Astrocyte (in vitro differentiated cells and primary cell): ENCODE data around the gene DSC1. TPM values are rescaled to one million over a fixed set of nuclear protein-coding genes. Genes with fewer than 3 reads are reported as not detected.

Source experiments
- DNase-seq: peaks from one replicate; pipeline ENCODE4 v3.0.0-alpha.2; 2010; ENCODE audit warnings: low read depth
- FAIRE-seq: peaks from 2 replicates; lab custom pipeline; 2011; peaks lifted over from hg19 to GRCh38; lab: Jason Lieb, UNC
- H2AFZ ChIP-seq: 2 replicates; pipeline ENCODE4 v1.6.0; 2012; ENCODE audit warnings: low read depth, low read length, inconsistent platforms
- H3K27ac ChIP-seq: 2 replicates; pipeline ENCODE4 v1.5.1; 2011; ENCODE audit warnings: low read depth, low read length, inconsistent platforms
- H3K27me3 ChIP-seq: 2 replicates; pipeline ENCODE4 v1.6.0; 2011; ENCODE audit warnings: low read length, inconsistent platforms; ENCODE audit not compliant: insufficient read depth
- H3K36me3 ChIP-seq: 2 replicates; pipeline ENCODE4 v1.5.1; 2011; ENCODE audit warnings: low read length, inconsistent platforms; ENCODE audit not compliant: insufficient read depth
- H3K4me1 ChIP-seq: 2 replicates; pipeline ENCODE4 v1.5.1; 2011; ENCODE audit warnings: low read length, inconsistent platforms; ENCODE audit not compliant: insufficient read depth
- H3K4me2 ChIP-seq: 2 replicates; pipeline ENCODE4 v1.6.0; 2012; ENCODE audit warnings: low read length, inconsistent platforms
- H3K4me3 ChIP-seq: 2 replicates; pipeline ENCODE4 v1.5.1; 2011; ENCODE audit warnings: low read depth, mild to moderate bottlenecking, low read length, inconsistent platforms; ENCODE audit not compliant: insufficient read depth
- H3K79me2 ChIP-seq: 2 replicates; pipeline ENCODE4 v1.6.0; 2012; ENCODE audit warnings: mild to moderate bottlenecking, low read length, inconsistent platforms; ENCODE audit not compliant: insufficient read depth
- H3K9ac ChIP-seq: 2 replicates; pipeline ENCODE4 v1.6.0; 2012; ENCODE audit warnings: mild to moderate bottlenecking, low read length, inconsistent platforms
- H3K9me3 ChIP-seq: 2 replicates; pipeline ENCODE4 v1.5.1; 2012; ENCODE audit warnings: low read depth, mild to moderate bottlenecking, low read length, inconsistent platforms; ENCODE audit not compliant: insufficient read depth
- H4K20me1 ChIP-seq: 2 replicates; pipeline ENCODE4 v1.6.0; 2012; ENCODE audit warnings: low read length, inconsistent platforms; ENCODE audit not compliant: insufficient read depth
- H3K27ac Mint-ChIP-seq: one replicate; pipeline ENCODE4 v1.8.0; 2021; ENCODE audit warnings: mild to moderate bottlenecking, mixed read lengths; ENCODE audit not compliant: unreplicated experiment
- H3K27me3 Mint-ChIP-seq: one replicate; pipeline ENCODE4 v1.8.0; 2021; ENCODE audit warnings: low read depth, mixed read lengths; ENCODE audit not compliant: unreplicated experiment
- H3K36me3 Mint-ChIP-seq: one replicate; pipeline ENCODE4 v1.8.0; 2021; ENCODE audit warnings: low read depth, mixed read lengths; ENCODE audit not compliant: unreplicated experiment
- H3K4me1 Mint-ChIP-seq: one replicate; pipeline ENCODE4 v1.8.0; 2021; ENCODE audit warnings: low read depth, mixed read lengths; ENCODE audit not compliant: unreplicated experiment
- H3K4me3 Mint-ChIP-seq: one replicate; pipeline ENCODE4 v1.8.0; 2021; ENCODE audit warnings: mild to moderate bottlenecking, moderate library complexity, mixed read lengths; ENCODE audit not compliant: unreplicated experiment
- H3K9me3 Mint-ChIP-seq: one replicate; pipeline ENCODE4 v1.8.0; 2021; ENCODE audit warnings: mild to moderate bottlenecking, mixed read lengths; ENCODE audit not compliant: unreplicated experiment
- CTCF ChIP-seq: IDR thresholded peaks from 2 replicates; pipeline ENCODE4 v1.5.1; 2011; ENCODE audit warnings: low read depth, mild to moderate bottlenecking, inconsistent platforms, low read length, moderate library complexity; ENCODE audit not compliant: insufficient read depth
- EZH2 ChIP-seq: IDR thresholded peaks from 2 replicates; pipeline ENCODE4 v1.6.1; 2012; ENCODE audit warnings: mild to moderate bottlenecking, low read length, inconsistent platforms; ENCODE audit not compliant: insufficient read depth
- total RNA-seq: library from RNA; stranded (reverse); gene quantifications from 2 replicates; pipeline ENCODE4 v1.2.1, GENCODE V29; 2021

Gene DSC1
- total RNA-seq, 1 donor from 2014 or later: 0.18 TPM

- Mint-ChIP-seq H3K4me3 (peak within 1 kb of the TSS; percentile 91), H3K4me1 (peaks cover 13% of the 10 kb centered on the region), H3K27me3 (no peaks in the 10 kb centered on the region), H3K9me3 (no peaks in the 10 kb centered on the region), H3K36me3 (no peaks in the 10 kb centered on the region), H3K27ac (peak within 1 kb of the TSS; percentile 84)
- peak within 1 kb of the TSS; percentile 61 for H3K9ac ChIP-seq
- no peaks in the 10 kb centered on the region for H3K36me3 ChIP-seq
- no peaks in the 10 kb centered on the region for H4K20me1 ChIP-seq
- H2AFZ ChIP-seq: peak within 1 kb of the TSS; percentile 62
- DNase-seq (no peak), FAIRE-seq (no peak)
- peak within 1 kb of the TSS; percentile 45 for H3K4me3 ChIP-seq
- no peaks in the 10 kb centered on the region for H3K9me3 ChIP-seq
- H3K4me1 ChIP-seq: peaks cover 4% of the 10 kb centered on the region
- H3K79me2 ChIP-seq: no peaks in the 10 kb centered on the region
- H3K4me2 ChIP-seq: peak within 1 kb of the TSS; percentile 91
- H3K27me3 ChIP-seq: peaks cover 7% of the 10 kb centered on the region
- H3K27ac ChIP-seq: no peak within 1 kb of the TSS
- no peak for TF ChIP-seq CTCF
- no peak for TF ChIP-seq EZH2
These were observed 60.5 kb downstream of the DSC1 start, which contains the start of gene DSC2 for GRCh38 chr18:31102025-31102684. TSS of gene DSC2 (minus strand) at chr18:31102421. CDS start at chr18:31101971, 450 bp downstream.

GRCh38 chr18:31101183-31102024 is 61.3 kb downstream of the DSC1 start:
- peak; percentile 19 for TF ChIP-seq EZH2
- TF ChIP-seq CTCF: no peak
- peaks cover 13% of the 10 kb centered on the region for H3K4me1 Mint-ChIP-seq
- Histone ChIP-seq H3K27ac (no peak overlapping the region), H3K4me3 (peak overlapping the region; percentile 45), H3K36me3 (no peaks in the 10 kb centered on the region), H3K79me2 (no peaks in the 10 kb centered on the region), H3K27me3 (peaks cover 7% of the 10 kb centered on the region), H4K20me1 (no peaks in the 10 kb centered on the region), H3K4me1 (peaks cover 4% of the 10 kb centered on the region), H3K9me3 (no peaks in the 10 kb centered on the region), H3K9ac (peak overlapping the region; percentile 61), H2AFZ (peak overlapping the region; percentile 62), H3K4me2 (peak overlapping the region; percentile 91)
- H3K4me3 Mint-ChIP-seq: peak overlapping the region; percentile 91
- no peaks in the 10 kb centered on the region for H3K27me3 Mint-ChIP-seq
- no peak for FAIRE-seq
- H3K27ac Mint-ChIP-seq: peak overlapping the region; percentile 96
- no peaks in the 10 kb centered on the region for H3K36me3 Mint-ChIP-seq
- DNase-seq: no peak
- H3K9me3 Mint-ChIP-seq: no peaks in the 10 kb centered on the region
